ENCODE data around the gene FAM20C. TPM values are rescaled to one million over a fixed set of nuclear protein-coding genes. Genes with fewer than 3 reads are reported as not detected.

FAM20C gene
- total RNA-seq, 1 donor from 2014 or later: 21.9 TPM

GRCh38 chr7:298743-299142 lies 106.4 kb downstream of the FAM20C start:
- no peak for DNase-seq (ENCODE audit: low read depth, low spot score)
- peaks cover 2% of the 10 kb centered on the region for H3K27me3 Mint-ChIP-seq (ENCODE audit: low read depth)
- H3K4me1 Mint-ChIP-seq: no peaks in the 10 kb centered on the region
- no peak overlapping the region for H3K4me3 Mint-ChIP-seq
- no peaks in the 10 kb centered on the region for H3K36me3 Mint-ChIP-seq (ENCODE audit: low read depth)
- H3K27ac Mint-ChIP-seq (ENCODE audit: unreplicated experiment): no peak overlapping the region
- H3K9me3 Mint-ChIP-seq: no peaks in the 10 kb centered on the region
- TF ChIP-seq, protein P1, sequence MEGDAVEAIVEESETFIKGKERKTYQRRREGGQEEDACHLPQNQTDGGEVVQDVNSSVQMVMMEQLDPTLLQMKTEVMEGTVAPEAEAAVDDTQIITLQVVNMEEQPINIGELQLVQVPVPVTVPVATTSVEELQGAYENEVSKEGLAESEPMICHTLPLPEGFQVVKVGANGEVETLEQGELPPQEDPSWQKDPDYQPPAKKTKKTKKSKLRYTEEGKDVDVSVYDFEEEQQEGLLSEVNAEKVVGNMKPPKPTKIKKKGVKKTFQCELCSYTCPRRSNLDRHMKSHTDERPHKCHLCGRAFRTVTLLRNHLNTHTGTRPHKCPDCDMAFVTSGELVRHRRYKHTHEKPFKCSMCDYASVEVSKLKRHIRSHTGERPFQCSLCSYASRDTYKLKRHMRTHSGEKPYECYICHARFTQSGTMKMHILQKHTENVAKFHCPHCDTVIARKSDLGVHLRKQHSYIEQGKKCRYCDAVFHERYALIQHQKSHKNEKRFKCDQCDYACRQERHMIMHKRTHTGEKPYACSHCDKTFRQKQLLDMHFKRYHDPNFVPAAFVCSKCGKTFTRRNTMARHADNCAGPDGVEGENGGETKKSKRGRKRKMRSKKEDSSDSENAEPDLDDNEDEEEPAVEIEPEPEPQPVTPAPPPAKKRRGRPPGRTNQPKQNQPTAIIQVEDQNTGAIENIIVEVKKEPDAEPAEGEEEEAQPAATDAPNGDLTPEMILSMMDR (conservative IDR thresholded peaks at IDR 0.05): no peak

DNA sequence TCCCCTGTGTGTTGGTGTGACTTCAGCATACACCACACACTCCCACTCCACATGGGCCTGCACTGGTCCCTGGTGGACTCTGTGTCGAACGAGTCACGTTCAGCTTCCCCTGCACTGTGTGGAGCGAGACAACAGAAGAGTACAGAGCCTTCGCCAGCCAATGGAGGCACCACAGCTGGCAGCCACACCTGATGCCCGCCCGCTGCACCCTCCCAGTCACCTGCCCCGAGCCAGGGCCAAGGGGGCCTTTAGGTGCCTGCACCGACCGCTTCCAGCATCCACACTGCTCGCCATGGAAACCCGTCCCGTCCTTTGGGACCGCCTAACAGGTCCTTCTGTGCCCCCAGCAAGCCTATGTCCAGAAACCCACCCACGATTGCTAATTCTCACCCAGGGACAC lies 106.8 kb downstream of the FAM20C start:
- no peaks in the 10 kb centered on the region for H3K9me3 Mint-ChIP-seq
- DNase-seq (ENCODE audit: low read depth, low spot score): no peak
- no peak overlapping the region for H3K4me3 Mint-ChIP-seq
- no peaks in the 10 kb centered on the region for H3K36me3 Mint-ChIP-seq (ENCODE audit: low read depth)
- no peaks in the 10 kb centered on the region for H3K27me3 Mint-ChIP-seq (ENCODE audit: low read depth)
- TF ChIP-seq, protein P1 (conservative IDR thresholded peaks at IDR 0.05): no peak
- no peak overlapping the region for H3K27ac Mint-ChIP-seq (ENCODE audit: unreplicated experiment)
- H3K4me1 Mint-ChIP-seq: no peaks in the 10 kb centered on the region

DNA sequence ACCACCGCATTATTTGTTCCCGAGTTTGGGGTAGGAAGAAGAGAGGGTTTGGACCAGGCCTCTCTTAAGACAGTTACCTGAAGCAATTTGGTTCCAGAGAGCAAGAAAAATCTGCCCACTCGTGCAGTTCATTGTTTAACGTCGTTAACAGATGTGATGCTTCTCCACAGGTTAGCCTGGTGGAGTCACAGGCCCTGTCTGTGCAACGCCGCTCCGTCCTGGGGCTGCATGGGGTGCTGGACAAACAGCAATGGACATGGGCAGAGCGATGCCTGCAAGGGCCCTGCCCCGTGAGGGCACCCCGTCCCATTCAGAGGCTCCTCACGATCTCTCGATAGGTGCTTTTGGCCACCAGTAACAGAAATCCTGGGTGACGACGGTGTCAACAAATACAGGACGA lies 107.3 kb downstream of the FAM20C start:
- Mint-ChIP-seq H3K4me1 (no peaks in the 10 kb centered on the region), H3K4me3 (no peak overlapping the region), H3K27ac (ENCODE audit: unreplicated experiment) (no peak overlapping the region), H3K9me3 (no peaks in the 10 kb centered on the region), H3K36me3 (ENCODE audit: low read depth) (no peaks in the 10 kb centered on the region), H3K27me3 (ENCODE audit: low read depth) (no peaks in the 10 kb centered on the region)
- no peak for DNase-seq (ENCODE audit: low read depth, low spot score)
- TF ChIP-seq, protein P1 (conservative IDR thresholded peaks at IDR 0.05): no peak

DNA sequence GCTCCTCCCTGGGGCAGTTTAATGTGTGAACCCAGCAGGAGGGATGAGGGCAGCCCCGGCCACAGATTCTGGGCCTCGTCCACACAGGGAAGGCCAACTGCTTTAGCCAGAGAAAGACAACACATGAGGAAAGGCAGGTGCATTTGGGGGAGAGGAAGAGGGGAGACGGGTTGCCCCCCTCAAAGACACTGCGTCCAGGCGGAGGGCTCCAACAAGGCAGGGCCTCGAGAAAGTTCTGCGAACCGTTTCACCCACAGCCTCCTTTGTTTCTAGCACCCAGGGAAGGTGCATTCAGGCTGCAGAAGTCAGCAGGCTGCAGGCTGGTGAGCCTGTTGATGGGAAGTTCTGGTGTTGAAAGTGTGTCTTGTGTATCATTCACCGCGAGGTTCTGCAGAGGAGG lies 107.7 kb downstream of the FAM20C start:
- no peaks in the 10 kb centered on the region for H3K4me1 Mint-ChIP-seq
- no peaks in the 10 kb centered on the region for H3K9me3 Mint-ChIP-seq
- no peak overlapping the region for H3K4me3 Mint-ChIP-seq
- no peak overlapping the region for H3K27ac Mint-ChIP-seq (ENCODE audit: unreplicated experiment)
- H3K36me3 Mint-ChIP-seq (ENCODE audit: low read depth): no peaks in the 10 kb centered on the region
- TF ChIP-seq, protein P1 (conservative IDR thresholded peaks at IDR 0.05): no peak
- DNase-seq (ENCODE audit: low read depth, low spot score): no peak
- no peaks in the 10 kb centered on the region for H3K27me3 Mint-ChIP-seq (ENCODE audit: low read depth)

- Mint-ChIP-seq H3K36me3 (ENCODE audit: low read depth) (no peaks in the 10 kb centered on the region), H3K27me3 (ENCODE audit: low read depth) (no peaks in the 10 kb centered on the region), H3K27ac (ENCODE audit: unreplicated experiment) (no peak overlapping the region), H3K4me3 (no peak overlapping the region), H3K9me3 (no peaks in the 10 kb centered on the region), H3K4me1 (no peaks in the 10 kb centered on the region)
- TF ChIP-seq, protein P1 (conservative IDR thresholded peaks at IDR 0.05): no peak
- DNase-seq (ENCODE audit: low read depth, low spot score): no peak
These were observed 108.3 kb downstream of the FAM20C start for GRCh38 chr7:300546-301290.
